HEK293 (cell line): ENCODE data around the gene ZDHHC11.
A peak's percentile ranks its signal among the peaks of the same experiment; 100 is the strongest.

Experiments
- CTCF ChIA-PET: fragments of 350-600 bp; formaldehyde crosslinking; extraction: SDS; loops from one replicate; lab custom pipeline; 2021; ENCODE audit warnings: antibody characterized with exemption; lab: Yijun Ruan, JAX
- POLR2A ChIA-PET: fragments of 300-600 bp; formaldehyde crosslinking; extraction: SDS; loops from one replicate; lab custom pipeline; 2020; ENCODE audit warnings: antibody characterized with exemption, inconsistent platforms; lab: Yijun Ruan, JAX
- H3K27ac ChIP-seq: fragments of 200-500 bp; sonication (Bioruptor generic); 2 replicates; pipeline ENCODE4 v1.5.1; 2014; ENCODE audit warnings: low read depth, low read length, control low read depth, inconsistent platforms; ENCODE audit errors: extremely low read depth
- H3K36me3 ChIP-seq, 2 experiments: fragments of 200-500 bp in 1 of 2; sonication (Bioruptor generic) in 1 of 2; 1 replicate in 1 of 2; 2 replicates in 1 of 2; pipeline ENCODE4 v1.5.1; 2014 to 2017; ENCODE audit warnings: inconsistent platforms in 2 of 2, low read length in 2 of 2; ENCODE audit not compliant: control insufficient read depth in 2 of 2, insufficient read depth in 1 of 2
- H3K4me1 ChIP-seq: fragments of 200-500 bp; sonication (Bioruptor generic); 2 replicates; pipeline ENCODE4 v1.5.1; 2014; ENCODE audit warnings: mild to moderate bottlenecking, low read length, inconsistent platforms; ENCODE audit not compliant: control insufficient read depth, insufficient read depth
- H3K4me3 ChIP-seq: 2 replicates; pipeline ENCODE4 v1.5.1; 2011; ENCODE audit warnings: low read depth, mild to moderate bottlenecking, control low read depth, low read length, moderate library complexity
- H3K9me3 ChIP-seq: fragments of 200-500 bp; sonication (Bioruptor generic); 2 replicates; pipeline ENCODE4 v1.5.1; 2014; ENCODE audit warnings: low read depth, low read length, inconsistent platforms; ENCODE audit not compliant: control insufficient read depth, insufficient read depth
- EGR2 ChIP-seq: fragments of 450-650 bp; formaldehyde crosslinking; IDR thresholded peaks from 2 replicates; pipeline ENCODE4 v1.5.1; 2016; ENCODE audit warnings: low read depth, missing biosample characterization, missing genetic modification characterization
- ELK4 ChIP-seq: IDR thresholded peaks from 2 replicates; pipeline ENCODE4 v1.6.1; 2011; ENCODE audit warnings: mild to moderate bottlenecking, low read depth, low read length, borderline replicate concordance
- INSM2 ChIP-seq: fragments of 450-650 bp; formaldehyde crosslinking; IDR thresholded peaks from 2 replicates; pipeline ENCODE4 v1.5.1; 2016; ENCODE audit warnings: missing biosample characterization, missing genetic modification characterization
- KLF1 ChIP-seq: fragments of 450-650 bp; formaldehyde crosslinking; IDR thresholded peaks from 2 replicates; pipeline ENCODE4 v1.5.1; 2016; ENCODE audit warnings: missing biosample characterization, missing genetic modification characterization
- KLF8 ChIP-seq: fragments of 450-650 bp; formaldehyde crosslinking; IDR thresholded peaks from 2 replicates; pipeline ENCODE4 v1.5.1; 2016; ENCODE audit warnings: missing biosample characterization, missing genetic modification characterization
- MZF1 ChIP-seq: fragments of 450-650 bp; formaldehyde crosslinking; IDR thresholded peaks from 2 replicates; pipeline ENCODE4 v1.5.1; 2017; ENCODE audit warnings: missing biosample characterization, missing genetic modification characterization, borderline replicate concordance
- OSR2 ChIP-seq: fragments of 450-650 bp; formaldehyde crosslinking; IDR thresholded peaks from 2 replicates; pipeline ENCODE4 v1.5.1; 2016; ENCODE audit warnings: missing biosample characterization, missing genetic modification characterization
- PATZ1 ChIP-seq: fragments of 450-650 bp; formaldehyde crosslinking; IDR thresholded peaks from 2 replicates; pipeline ENCODE4 v1.5.1; 2016; ENCODE audit warnings: missing biosample characterization, missing genetic modification characterization
- SETDB1 ChIP-seq: IDR thresholded peaks from one replicate; pipeline ENCODE4 v1.6.1; 2017; ENCODE audit warnings: mild to moderate bottlenecking, low read length, moderate library complexity, mixed read lengths; ENCODE audit not compliant: insufficient read length
- ZBTB17 ChIP-seq: fragments of 450-650 bp; formaldehyde crosslinking; IDR thresholded peaks from 2 replicates; pipeline ENCODE4 v1.5.1; 2016; ENCODE audit warnings: missing biosample characterization, missing genetic modification characterization
- ZBTB49 ChIP-seq: fragments of 450-650 bp; formaldehyde crosslinking; IDR thresholded peaks from 2 replicates; pipeline ENCODE4 v1.5.1; 2016; ENCODE audit warnings: missing biosample characterization, missing genetic modification characterization, low read depth
- ZBTB7A ChIP-seq: fragments of 450-650 bp; formaldehyde crosslinking; IDR thresholded peaks from 2 replicates; pipeline ENCODE4 v1.5.1; 2016; ENCODE audit warnings: low read depth, missing biosample characterization, missing genetic modification characterization
- ZFP3 ChIP-seq: fragments of 450-650 bp; formaldehyde crosslinking; IDR thresholded peaks from 2 replicates; pipeline ENCODE4 v1.5.1; 2016; ENCODE audit warnings: low read depth, missing biosample characterization, missing genetic modification characterization
- ZNF114 ChIP-seq: fragments of 450-650 bp; formaldehyde crosslinking; IDR thresholded peaks from 2 replicates; pipeline ENCODE4 v1.5.0; 2017; ENCODE audit warnings: missing biosample characterization, missing genetic modification characterization
- ZNF266 ChIP-seq: fragments of 450-650 bp; formaldehyde crosslinking; IDR thresholded peaks from 2 replicates; pipeline ENCODE4 v1.5.1; 2016; ENCODE audit warnings: missing biosample characterization, missing genetic modification characterization, low read depth
- ZNF292 ChIP-seq: fragments of 450-650 bp; formaldehyde crosslinking; IDR thresholded peaks from 2 replicates; pipeline ENCODE4 v1.5.1; 2016; ENCODE audit warnings: low read depth, missing biosample characterization, missing genetic modification characterization, borderline replicate concordance
- ZNF366 ChIP-seq: fragments of 450-650 bp; formaldehyde crosslinking; conservative IDR thresholded peaks from 2 replicates; pipeline ENCODE4 v1.5.1; 2016; ENCODE audit warnings: missing biosample characterization, missing genetic modification characterization
- ZNF48 ChIP-seq: fragments of 450-650 bp; formaldehyde crosslinking; IDR thresholded peaks from 2 replicates; pipeline ENCODE4 v1.5.1; 2016; ENCODE audit warnings: missing biosample characterization, missing genetic modification characterization
- ZNF639 ChIP-seq: fragments of 450-650 bp; formaldehyde crosslinking; IDR thresholded peaks from 2 replicates; pipeline ENCODE4 v1.5.1; 2016; ENCODE audit warnings: missing biosample characterization, missing genetic modification characterization
- ZNF660 ChIP-seq: fragments of 450-650 bp; IDR thresholded peaks from 2 replicates; pipeline ENCODE4 v1.5.1; 2018; ENCODE audit warnings: missing biosample characterization, mild to moderate bottlenecking, missing genetic modification characterization
- ZNF692 ChIP-seq: fragments of 450-650 bp; formaldehyde crosslinking; IDR thresholded peaks from 2 replicates; pipeline ENCODE4 v1.5.1; 2016; ENCODE audit warnings: missing biosample characterization, missing genetic modification characterization
- ZSCAN4 ChIP-seq: fragments of 450-650 bp; formaldehyde crosslinking; IDR thresholded peaks from 2 replicates; pipeline ENCODE4 v1.5.1; 2017; ENCODE audit warnings: missing biosample characterization, missing genetic modification characterization

The ZDHHC11 gene

GRCh38 chr5:860506-861150 is 9.8 kb upstream of the ZDHHC11 start (continued):
- TF ChIP-seq KLF8 (peak; percentile 14; the same call in 1 of the 2 replicates), ZNF114 (tag by site-specific recombination) (no peak), ZBTB7A (tag by site-specific recombination) (peak; percentile 81; the same call in 1 of the 2 replicates)

- no peak for TF ChIP-seq ZNF639 (tag by site-specific recombination)
- no peak for TF ChIP-seq SETDB1
- no peak for TF ChIP-seq ZSCAN4 (tag by site-specific recombination)
- no peak for TF ChIP-seq ZNF366
- no peak for TF ChIP-seq INSM2 (tag by site-specific recombination)
- TF ChIP-seq EGR2 (tag by site-specific recombination), result no peak
- H3K4me3 ChIP-seq, result no peak overlapping the region
- CTCF ChIA-PET, result no interaction called here
- H3K36me3 ChIP-seq, result peaks cover 0 to 35% of the 10 kb centered on the region in 2 experiments; a peak in 2 of 3 replicates
- no peak overlapping the region for H3K27ac ChIP-seq
- H3K4me1 ChIP-seq, result no peaks in the 10 kb centered on the region
- no peaks in the 10 kb centered on the region for H3K9me3 ChIP-seq
- POLR2A ChIA-PET, result no interaction called here
These were observed 9.1 kb upstream of the ZDHHC11 start for GRCh38 chr5:859798-860296.

GRCh38 chr5:859391-859790 is 8.6 kb upstream of the ZDHHC11 start:
- CTCF ChIA-PET, result no interaction called here
- H3K9me3 ChIP-seq, result no peaks in the 10 kb centered on the region
- H3K4me1 ChIP-seq, result no peaks in the 10 kb centered on the region
- POLR2A ChIA-PET, result no interaction called here
- H3K27ac ChIP-seq, result no peak overlapping the region
- peaks cover 0 to 31% of the 10 kb centered on the region in 2 experiments; a peak in 2 of 3 replicates for H3K36me3 ChIP-seq
- no peak overlapping the region for H3K4me3 ChIP-seq
- TF ChIP-seq OSR2 (no peak), ZBTB17 (no peak), ELK4 (no peak), ZNF266 (tag by site-specific recombination) (no peak), ZNF48 (tag by site-specific recombination) (no peak), ZNF692 (tag by site-specific recombination) (no peak), ZNF292 (tag by site-specific recombination) (no peak), PATZ1 (tag by site-specific recombination) (no peak), ZBTB49 (tag by site-specific recombination) (no peak), KLF1 (tag by site-specific recombination) (no peak), ZNF660 (tag by site-specific recombination) (no peak), MZF1 (tag by site-specific recombination) (no peak), ZFP3 (tag by site-specific recombination) (no peak)
